GM18508 (cell line): ENCODE results near the gene CREB3L1.

ENCODE experiments used
- ATAC-seq: cut with Tn5 transposase; IDR thresholded peaks from one replicate; pipeline ENCODE4 v1.9.1; 2021; ENCODE audit warnings: moderate number of reproducible peaks; ENCODE audit not compliant: insufficient read depth, unreplicated experiment

Gene CREB3L1

GRCh38 chr11:46357483-46357936 is 80.0 kb downstream of the CREB3L1 start:
- ATAC-seq, result no peak

GRCh38 chr11:46359953-46360352 is 82.5 kb downstream of the CREB3L1 start:
- ATAC-seq, result no peak

- no peak for ATAC-seq
Measured at GRCh38 chr11:46360878-46361277, 83.4 kb downstream of the CREB3L1 start.

DNA sequence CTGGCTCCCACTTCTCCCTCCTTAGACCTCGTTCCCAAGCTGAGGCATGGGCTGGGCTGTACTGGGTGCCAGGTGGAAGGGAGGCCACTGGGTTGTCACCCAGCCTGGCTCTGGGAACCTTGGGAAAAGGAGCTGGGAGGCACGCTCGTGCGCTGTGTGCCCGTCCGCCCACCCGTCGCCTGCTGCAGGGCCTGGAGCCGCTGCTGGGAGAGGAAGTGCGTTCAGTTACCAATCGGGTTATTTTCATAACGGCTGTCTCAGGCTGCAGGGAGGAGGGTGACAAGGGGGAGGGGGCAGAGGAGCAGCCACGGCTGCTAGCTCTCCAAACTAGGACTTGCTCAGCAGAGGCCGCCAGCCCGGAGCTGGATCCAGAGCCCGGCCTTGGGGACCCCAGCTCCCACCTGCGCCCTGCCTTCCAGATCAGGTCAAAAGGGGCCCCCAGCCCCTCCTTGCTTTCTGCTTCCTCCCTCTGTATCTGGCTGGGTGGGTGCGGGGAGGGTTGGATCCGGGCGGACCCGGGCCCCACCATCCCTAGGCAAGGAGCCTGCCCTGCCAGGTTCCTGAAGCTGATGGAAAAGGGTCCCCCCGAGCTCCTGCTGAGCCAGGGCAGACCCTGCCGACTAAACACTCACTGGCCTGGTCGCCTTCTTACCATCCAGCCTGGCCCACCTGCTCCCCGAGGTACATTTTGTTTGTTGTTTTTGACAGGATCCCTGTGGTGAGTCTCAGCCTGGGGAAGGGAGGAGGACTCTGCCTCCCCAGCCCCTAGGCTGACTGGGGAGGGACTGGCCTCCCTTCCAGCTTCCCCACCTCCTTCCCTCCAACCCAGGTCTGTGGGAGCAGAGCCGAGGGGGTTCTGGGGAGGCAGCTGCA is 84.1 kb downstream of the CREB3L1 start:
- ATAC-seq, result peak; percentile 55

GRCh38 chr11:46362156-46363030 is 84.9 kb downstream of the CREB3L1 start:
- ATAC-seq, result no peak

DNA sequence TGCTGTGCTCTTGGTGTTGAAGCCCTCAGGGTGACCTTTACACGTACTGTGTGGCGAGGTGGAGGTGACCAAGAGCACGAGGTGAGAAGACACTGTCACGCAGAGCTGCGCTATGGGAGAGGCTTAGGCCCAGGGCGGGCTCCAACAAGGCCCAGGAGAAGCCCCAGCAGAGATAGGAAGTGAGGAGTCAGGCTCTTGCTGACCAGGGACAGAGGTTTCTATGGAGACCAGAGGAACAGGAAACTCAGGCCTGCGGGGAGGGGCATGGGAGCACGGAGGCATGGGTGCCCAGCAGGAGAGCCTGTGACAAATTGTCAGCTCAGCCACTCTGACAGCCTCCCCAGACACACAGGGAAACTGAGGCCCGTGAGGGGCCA is 85.6 kb downstream of the CREB3L1 start:
- ATAC-seq, result no peak

GRCh38 chr11:46363455-46364005 is 86.1 kb downstream of the CREB3L1 start:
- ATAC-seq, result no peak

DNA sequence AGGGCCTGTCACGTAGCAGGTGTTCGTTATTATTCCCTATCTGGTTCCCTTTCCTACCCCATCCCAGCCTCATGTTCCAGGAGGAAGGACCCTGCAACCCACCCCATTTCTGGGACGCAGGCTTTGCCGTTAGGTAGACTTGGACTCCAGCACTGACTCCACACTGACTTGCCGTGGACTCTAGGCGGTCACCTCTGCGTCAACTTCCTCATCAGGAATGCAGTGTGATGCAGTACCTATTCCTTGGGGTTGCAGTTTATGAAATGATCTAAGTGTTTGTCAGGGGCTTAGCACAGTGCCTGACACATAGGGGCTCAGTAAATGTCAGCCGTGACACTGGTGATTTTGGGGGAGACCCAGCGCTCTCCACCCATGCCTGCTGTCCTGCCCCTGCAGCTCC is 86.6 kb downstream of the CREB3L1 start:
- ATAC-seq, result no peak

- ATAC-seq, result no peak
Measured at GRCh38 chr11:46364791-46365190, 87.3 kb downstream of the CREB3L1 start.

GRCh38 chr11:46366260-46366659 is 88.8 kb downstream of the CREB3L1 start:
- no peak for ATAC-seq

DNA sequence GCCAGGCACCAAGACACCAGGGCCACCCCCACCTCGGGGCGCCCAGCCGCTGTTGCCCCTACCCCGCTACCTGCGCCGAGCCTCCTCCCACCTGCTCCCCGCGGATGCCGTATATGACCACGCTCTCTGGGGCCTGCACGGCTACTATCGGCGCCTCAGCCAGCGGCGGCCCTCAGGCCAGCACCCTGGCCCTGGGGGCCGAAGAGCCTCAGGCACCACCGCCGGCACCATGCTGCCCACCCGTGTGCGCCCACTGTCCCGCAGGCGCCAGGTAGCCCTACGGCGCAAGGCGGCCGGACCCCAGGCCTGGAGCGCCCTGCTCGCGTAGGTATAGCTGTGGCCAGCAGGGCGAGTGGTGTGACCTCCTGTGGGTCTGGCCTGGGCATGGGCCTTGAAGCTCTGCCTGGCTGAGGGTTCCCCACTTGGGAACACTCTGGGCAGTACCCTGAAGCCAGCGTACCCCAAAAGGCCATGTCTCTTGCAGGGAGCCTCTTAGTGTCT is 89.2 kb downstream of the CREB3L1 start:
- ATAC-seq, result no peak

DNA sequence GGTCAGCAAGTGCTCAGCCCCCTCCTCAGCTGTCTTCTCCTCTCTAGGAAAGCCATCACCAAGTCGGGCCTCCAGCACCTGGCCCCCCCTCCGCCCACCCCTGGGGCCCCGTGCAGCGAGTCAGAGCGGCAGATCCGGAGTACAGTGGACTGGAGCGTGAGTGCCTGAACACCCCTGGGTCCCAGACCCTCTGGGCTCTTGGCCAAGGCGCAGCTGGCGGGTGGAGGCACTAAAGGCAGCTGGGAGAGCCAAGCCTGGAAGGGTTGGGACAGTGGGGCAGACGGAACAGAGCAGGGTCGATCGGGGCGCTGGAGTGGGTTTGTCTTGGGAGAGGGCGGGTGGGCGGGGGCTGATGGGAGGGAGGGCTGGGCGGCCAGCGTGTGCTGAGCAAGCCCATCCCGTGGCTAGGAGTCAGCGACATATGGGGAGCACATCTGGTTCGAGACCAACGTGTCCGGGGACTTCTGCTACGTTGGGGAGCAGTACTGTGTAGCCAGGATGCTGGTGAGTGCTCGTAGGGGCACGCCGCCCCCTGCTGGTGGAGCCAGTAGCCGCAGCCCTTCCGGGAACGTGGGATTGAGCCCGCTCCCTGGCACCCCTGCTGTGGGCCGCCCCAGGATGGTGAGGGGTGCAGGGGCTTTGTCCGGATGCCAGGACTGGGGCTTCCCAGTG is 89.9 kb downstream of the CREB3L1 start:
- ATAC-seq, result no peak

DNA sequence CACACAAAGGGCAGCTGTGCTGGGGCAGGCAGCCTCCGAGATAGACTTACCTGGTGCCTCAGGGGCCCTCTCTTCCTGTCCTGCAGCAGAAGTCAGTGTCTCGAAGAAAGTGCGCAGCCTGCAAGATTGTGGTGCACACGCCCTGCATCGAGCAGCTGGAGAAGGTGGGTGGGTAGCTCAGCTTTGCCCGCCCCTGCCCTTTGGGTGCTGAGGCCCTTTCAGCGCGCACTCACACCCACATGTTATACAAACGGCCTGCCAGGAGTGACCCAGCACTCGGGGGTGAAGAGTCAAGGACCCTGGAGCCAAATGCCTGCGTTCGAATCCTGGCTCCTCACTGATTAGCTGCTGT is 90.4 kb downstream of the CREB3L1 start:
- no peak for ATAC-seq

DNA sequence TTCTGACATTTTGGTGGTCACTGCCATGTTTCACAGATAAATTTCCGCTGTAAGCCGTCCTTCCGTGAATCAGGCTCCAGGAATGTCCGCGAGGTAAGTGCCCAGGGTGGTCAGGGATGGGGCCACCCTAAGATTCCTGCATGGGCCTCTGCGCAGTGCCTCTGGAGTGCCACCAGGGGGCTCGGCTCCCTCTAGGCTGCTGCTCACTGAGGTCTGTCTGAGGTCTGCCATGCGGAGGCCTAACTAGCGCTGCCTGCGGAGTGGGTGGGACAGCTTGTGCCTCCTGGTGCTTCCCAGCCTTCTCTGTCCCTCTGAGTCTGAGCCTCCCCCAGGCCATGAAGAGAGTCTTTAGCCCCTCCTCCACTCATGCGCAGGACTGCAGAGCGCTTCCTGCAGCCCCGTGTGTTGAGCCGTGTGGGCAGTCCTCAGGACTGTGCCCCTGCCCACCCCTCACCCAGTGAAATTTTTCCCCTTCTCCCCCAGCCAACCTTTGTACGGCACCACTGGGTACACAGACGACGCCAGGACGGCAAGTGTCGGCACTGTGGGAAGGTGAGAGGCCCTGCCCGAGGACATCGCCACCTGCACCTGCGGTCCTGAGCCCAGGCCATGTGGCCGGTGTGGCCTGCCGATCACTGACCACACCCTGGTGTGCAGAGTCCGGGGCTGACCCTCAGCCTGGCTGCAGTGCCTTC is 92.1 kb downstream of the CREB3L1 start:
- no peak for ATAC-seq

- no peak for ATAC-seq
Measured at GRCh38 chr11:46370253-46370652, 92.8 kb downstream of the CREB3L1 start.
